Smooth muscle cell of the brain vasculature (primary cell): ENCODE data around the gene SDCCAG8.
A peak's percentile ranks its signal among the peaks of the same experiment; 100 is the strongest.

Experiments
- DNase-seq: peaks from one replicate; pipeline ENCODE4 v3.0.0-alpha.2; 2012; ENCODE audit warnings: low read depth, low spot score

SDCCAG8 gene

GRCh38 chr1:243281672-243282071 lies 25.8 kb downstream of the SDCCAG8 start:
- DNase-seq: no peak

DNA sequence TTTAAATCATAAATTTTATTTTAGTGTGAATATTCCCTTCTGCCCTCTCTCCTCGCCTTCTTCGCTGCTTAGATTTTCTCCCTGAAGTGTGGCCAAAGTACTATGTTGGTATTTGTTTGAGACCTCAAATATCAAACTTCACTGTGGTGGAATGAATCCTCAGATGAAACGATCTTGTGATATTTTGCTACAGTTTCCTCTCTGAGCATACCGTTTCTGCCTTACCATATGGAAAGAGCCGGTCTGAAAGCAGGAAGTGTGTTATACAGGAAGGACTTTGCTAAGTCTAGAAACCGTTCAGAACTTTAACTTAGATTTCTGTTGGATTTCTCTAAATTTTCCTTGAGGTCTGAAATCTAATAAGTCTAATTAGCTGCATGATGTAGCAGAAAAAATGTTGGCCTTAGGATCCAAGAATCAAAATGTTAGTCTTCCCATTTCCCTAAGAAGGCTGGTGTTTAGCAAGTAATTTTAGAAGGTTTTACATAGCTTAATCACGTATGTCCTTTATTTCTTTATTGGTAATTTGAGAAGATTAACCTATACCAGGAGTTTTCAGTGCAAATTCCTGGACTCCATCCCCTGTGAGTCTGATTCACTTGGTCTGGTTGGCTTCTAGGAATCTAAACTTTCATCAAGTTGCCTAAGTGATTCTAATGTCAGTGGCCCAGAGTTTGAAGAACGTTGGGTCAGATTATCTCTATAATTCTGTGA lies 30.7 kb downstream of the SDCCAG8 start:
- DNase-seq: no peak

DNA sequence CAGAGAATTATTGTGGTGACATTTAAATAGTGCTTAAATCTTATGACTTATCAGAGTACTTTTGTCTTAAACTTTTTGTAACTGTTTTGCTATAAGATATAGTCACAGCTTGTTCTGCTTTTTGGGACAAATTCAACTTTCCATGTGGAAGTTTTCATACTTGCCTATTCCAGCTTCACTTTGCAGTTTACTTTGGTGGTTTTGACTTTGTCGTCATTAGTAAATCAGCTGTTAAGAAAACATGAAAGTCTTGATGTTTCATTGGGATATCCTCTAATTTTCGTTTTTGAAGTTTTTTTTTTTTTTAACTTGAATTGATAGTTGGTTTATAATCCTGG lies 31.3 kb downstream of the SDCCAG8 start:
- DNase-seq: no peak

DNA sequence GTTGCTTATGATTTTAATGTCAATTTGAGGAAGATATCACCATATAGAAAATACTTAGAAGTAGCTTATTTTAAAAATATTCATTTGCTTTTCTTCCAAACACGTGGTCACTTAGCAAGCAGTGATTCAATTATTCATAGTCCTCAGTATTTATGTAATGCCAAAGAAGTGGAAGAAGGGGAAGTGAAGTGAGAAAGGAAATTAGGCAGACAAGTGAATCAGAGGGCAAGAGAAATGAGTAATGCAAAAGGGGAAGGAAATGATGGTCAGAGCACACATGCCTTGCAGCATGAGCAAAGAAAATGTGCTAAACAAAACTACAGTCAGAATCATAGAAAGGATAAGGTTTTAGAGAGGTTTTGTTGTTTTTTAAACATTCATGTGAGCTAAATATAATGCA lies 31.8 kb downstream of the SDCCAG8 start:
- DNase-seq: no peak

GRCh38 chr1:243288062-243288461 lies 32.2 kb downstream of the SDCCAG8 start:
- no peak for DNase-seq

- no peak for DNase-seq
Observed at GRCh38 chr1:243291292-243291691, 35.5 kb downstream of the SDCCAG8 start.

- no peak for DNase-seq
Observed at GRCh38 chr1:243292117-243292516, 36.3 kb downstream of the SDCCAG8 start.

- no peak for DNase-seq
Observed at GRCh38 chr1:243293941-243294722, 38.3 kb downstream of the SDCCAG8 start.

DNA sequence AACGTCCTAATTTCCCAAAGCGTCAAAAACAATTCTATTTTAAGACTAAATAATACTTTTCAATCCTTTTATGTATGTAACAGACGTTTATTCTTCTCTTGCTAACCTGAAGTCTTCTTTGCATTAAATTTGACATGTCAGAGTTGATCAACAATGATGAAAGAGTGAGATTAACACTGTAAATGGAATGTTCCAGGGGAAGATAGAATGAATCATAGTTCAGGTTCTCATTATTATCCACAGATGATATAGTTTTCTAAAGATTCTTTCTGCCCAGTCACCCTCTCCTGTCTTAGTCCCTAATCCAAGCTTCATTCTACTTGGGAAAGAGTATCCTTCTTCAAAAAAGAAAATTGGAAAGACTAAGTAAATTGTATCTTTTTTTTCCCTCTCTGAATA lies 38.9 kb downstream of the SDCCAG8 start:
- DNase-seq: no peak

GRCh38 chr1:243299069-243299468 lies 43.2 kb downstream of the SDCCAG8 start:
- no peak for DNase-seq

DNA sequence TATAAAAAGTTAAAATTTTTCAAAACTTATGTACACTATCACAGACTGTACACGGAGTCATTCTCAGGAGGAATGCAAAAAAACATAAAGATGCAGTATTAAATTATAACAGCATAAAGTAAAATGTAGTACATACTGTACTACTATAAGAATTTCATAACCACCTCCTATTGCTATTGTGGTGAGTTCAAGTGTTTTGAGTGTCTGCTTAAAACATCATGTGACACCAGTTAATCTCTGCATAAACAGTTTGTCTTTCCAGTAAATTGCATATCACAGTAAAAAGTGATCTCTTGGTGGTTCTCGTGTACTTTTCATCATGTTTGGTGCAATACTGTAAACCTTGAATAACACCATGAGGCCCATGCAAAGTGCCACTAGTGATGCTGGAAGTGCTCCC lies 45.2 kb downstream of the SDCCAG8 start:
- no peak for DNase-seq

DNA sequence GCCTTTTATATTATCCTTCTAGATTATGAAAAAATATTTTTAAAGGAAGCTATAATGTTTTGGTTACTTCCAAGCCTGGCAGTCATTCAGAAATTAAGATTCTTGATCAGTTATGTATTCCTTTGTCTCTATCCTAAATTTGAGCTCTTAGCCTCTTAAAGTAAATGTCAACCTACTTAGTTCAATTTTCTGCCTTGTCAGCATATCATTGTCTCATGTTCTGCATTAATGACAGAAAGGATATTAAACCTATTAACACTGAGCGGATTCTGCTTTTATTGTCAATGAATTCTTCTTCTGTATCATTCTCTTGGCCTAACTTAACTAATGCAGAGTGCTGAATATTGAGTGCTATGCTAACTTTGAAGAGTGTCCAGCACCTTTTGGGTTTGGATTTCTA lies 56.0 kb downstream of the SDCCAG8 start:
- no peak for DNase-seq

- DNase-seq: no peak
Observed at GRCh38 chr1:243312952-243313634, 57.3 kb downstream of the SDCCAG8 start.

- no peak for DNase-seq
Observed at GRCh38 chr1:243313635-243314536, 58.0 kb downstream of the SDCCAG8 start.

DNA sequence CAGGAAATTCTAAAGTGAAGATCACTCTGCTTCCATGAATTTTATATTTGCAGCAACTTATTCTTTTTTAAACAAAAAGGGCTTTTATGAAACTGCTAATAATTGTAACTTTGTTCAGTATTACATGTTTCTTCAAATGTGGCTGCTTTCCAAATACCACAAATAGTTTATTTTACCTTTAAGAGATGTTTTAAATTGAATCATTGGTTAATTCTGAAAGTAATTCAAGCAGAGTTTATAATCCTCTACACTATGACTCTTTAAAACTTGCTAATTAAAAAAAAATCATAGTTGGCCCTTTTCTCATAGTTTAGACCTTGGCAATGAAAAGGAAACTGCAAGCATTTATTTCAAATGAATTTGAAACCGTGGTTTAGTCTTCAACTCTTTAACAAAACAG lies 59.6 kb downstream of the SDCCAG8 start:
- no peak for DNase-seq

DNA sequence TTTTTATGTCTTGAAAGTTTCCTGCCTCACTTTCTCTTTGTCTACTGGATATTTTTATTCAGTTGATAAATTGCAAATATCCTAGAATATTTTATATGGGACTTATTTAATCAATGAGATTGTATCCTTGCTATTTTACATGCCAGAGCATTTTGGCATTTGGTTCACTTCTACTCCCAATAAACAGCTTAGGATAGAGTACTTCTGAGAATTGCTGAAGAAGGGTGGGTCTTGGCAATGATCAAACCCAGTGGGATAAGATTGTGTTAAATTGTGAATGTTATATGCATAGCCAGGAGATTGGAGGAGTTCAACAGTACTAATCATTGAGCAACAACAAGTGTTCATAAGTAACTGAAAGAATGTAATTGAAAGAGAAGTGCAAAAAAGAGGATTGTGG lies 60.1 kb downstream of the SDCCAG8 start:
- no peak for DNase-seq

DNA sequence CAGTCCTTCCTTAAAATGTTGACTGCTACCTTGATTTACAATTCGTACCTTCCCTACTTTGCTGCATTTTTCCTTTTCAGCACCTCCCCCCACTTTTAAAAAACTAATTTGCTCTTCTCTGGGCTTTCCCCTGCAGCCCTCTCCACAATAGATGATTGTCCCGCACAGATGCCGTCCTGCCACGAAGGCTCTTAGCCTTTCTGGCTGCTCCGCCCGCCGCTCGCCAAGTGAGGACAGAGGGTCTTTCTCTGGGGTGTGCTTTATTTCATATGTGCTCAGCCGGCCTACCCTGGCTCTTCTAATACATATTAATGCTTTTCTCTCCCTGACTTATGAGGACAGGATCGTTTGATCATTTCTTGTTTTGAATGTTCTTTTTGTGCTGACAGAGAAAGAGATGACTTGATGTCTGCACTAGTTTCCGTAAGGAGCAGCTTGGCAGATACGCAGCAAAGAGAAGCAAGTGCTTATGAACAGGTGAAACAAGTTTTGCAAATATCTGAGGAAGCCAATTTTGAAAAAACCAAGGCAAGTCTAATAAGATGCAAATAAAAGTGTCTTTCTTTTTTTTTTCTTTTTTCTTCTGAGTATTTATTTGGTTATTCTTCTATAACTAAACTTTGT lies 60.6 kb downstream of the SDCCAG8 start:
- DNase-seq: no peak

- no peak for DNase-seq
Observed at GRCh38 chr1:243320224-243320623, 64.4 kb downstream of the SDCCAG8 start.

GRCh38 chr1:243322326-243322725 lies 66.5 kb downstream of the SDCCAG8 start:
- DNase-seq: no peak

DNA sequence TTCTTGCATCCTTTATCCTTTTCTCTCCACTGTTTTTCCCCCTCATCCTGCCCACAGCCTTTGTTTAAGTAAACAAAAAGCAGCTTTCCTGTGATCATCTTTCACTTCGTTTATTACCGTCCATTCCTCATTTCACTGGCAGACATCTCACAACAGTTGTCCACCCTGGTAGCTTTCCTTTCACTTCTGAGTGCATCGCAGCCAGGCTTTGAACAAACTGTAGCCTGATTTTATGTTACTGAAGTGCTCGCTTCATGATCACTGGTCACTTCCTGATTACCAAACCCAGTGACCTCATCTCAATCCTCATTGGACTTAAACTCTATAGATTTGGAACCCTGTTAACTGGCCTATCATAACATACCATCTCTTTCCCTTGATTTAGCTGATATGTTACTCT lies 67.7 kb downstream of the SDCCAG8 start:
- no peak for DNase-seq

DNA sequence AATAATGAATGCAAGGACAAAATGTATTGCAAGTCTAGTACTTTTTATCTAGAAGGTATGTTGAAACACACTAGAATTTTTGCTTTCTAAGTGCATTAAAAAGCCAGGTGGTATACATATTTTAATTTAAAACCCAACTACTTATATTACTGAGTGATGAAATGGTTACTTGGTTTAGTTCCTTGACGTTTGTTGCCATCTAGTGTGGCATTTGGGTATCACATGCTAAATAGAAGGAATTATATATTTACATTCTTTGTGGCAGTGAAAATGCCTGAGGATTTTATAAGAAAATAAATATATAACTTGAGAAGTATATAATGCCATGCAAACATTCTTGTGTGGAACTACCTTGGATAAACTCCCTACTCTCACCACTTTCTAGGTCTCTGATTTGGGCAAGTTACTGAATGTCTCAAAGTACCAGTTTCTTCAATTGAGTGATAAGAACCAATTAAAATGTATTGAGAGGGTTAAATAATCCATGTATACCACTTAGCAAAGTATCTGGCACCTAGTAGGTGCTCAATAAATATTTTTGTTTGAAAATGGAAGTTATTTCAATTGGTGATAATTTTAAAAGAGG lies 69.6 kb downstream of the SDCCAG8 start:
- peak; percentile 46 for DNase-seq
